ENCODE measurements around the gene CLP1.

DNA sequence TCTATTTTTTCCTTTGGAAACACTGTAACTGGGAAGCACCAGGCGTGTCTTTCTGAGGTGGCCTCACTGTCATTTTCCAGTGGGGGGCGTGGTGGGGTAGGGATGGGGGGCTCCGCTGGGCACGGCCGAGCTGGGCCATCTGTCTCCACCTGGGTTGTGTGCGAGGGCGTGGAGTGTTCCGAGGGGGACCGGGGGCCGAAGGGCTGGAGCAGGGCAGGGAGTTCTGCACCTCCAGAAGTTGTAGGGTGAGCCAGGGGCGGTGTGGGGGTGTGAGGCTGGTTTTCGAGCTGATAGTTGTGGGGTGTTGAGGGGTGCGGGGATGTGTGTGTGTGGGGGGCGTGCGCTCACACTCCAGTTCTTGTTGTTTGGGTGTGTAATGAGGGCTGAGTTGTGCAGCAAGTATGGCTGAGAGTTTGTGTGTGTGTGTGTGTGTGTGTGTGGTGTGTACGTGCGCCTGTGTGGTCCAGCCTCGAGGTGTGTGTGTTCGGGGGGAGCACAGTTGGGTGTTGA is 18.7 kb upstream of the CLP1 start:
- TF ChIP-seq, protein P1, sequence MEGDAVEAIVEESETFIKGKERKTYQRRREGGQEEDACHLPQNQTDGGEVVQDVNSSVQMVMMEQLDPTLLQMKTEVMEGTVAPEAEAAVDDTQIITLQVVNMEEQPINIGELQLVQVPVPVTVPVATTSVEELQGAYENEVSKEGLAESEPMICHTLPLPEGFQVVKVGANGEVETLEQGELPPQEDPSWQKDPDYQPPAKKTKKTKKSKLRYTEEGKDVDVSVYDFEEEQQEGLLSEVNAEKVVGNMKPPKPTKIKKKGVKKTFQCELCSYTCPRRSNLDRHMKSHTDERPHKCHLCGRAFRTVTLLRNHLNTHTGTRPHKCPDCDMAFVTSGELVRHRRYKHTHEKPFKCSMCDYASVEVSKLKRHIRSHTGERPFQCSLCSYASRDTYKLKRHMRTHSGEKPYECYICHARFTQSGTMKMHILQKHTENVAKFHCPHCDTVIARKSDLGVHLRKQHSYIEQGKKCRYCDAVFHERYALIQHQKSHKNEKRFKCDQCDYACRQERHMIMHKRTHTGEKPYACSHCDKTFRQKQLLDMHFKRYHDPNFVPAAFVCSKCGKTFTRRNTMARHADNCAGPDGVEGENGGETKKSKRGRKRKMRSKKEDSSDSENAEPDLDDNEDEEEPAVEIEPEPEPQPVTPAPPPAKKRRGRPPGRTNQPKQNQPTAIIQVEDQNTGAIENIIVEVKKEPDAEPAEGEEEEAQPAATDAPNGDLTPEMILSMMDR (conservative IDR thresholded peaks at IDR 0.05) = no peak
- no peak for TF ChIP-seq EZH2 (IDR thresholded peaks at IDR 0.05; ENCODE audit: low read depth)
